MCF 10A (cell line): ENCODE data around the gene LRRC56. TPM values are rescaled to one million over a fixed set of nuclear protein-coding genes. Genes with fewer than 3 reads are reported as not detected.

Experiments used
- Bru-seq: library from RNA; stranded (reverse); fragments of 400-500 nt; gene quantifications from one replicate; lab custom pipeline; 2021; lab: Mats Ljungman, UMichigan
- BruChase-seq, 2 experiments: library from RNA; stranded (reverse); fragments of 400-500 nt; gene quantifications; one replicate each; lab custom pipeline; 2021; lab: Mats Ljungman, UMichigan
- BruUV-seq: library from RNA; stranded (reverse); fragments of 400-500 nt; replicated peaks from 2 replicates; lab custom pipeline; 2021; lab: Mats Ljungman, UMichigan
- CTCF ChIA-PET: fragments of 300-600 bp; sonication (Branson Sonifier 250); formaldehyde crosslinking; extraction: SDS; loops from one replicate; lab custom pipeline; 2021; ENCODE audit warnings: antibody characterized with exemption, inconsistent platforms; lab: Yijun Ruan, JAX
- POLR2A ChIA-PET: fragments of 300-600, 350-650 bp; sonication (Branson Sonifier 250); formaldehyde crosslinking; extraction: SDS; loops from one replicate; lab custom pipeline; 2020; ENCODE audit warnings: antibody characterized with exemption, inconsistent platforms; lab: Yijun Ruan, JAX
- DNase-seq: peaks from one replicate; pipeline ENCODE4 v3.0.0-alpha.2; 2018; ENCODE audit not compliant: unreplicated experiment
- H3K27ac Mint-ChIP-seq: one replicate; pipeline ENCODE4 v1.8.0; 2022; ENCODE audit warnings: mild to moderate bottlenecking, low read depth, mixed read lengths; ENCODE audit not compliant: unreplicated experiment
- H3K27me3 Mint-ChIP-seq: one replicate; pipeline ENCODE4 v1.8.0; 2022; ENCODE audit warnings: mixed read lengths; ENCODE audit not compliant: insufficient read depth, unreplicated experiment
- H3K36me3 Mint-ChIP-seq: one replicate; pipeline ENCODE4 v1.8.0; 2022; ENCODE audit warnings: mild to moderate bottlenecking, moderate library complexity, mixed read lengths; ENCODE audit not compliant: insufficient read depth, unreplicated experiment
- H3K4me1 Mint-ChIP-seq: one replicate; pipeline ENCODE4 v1.8.0; 2022; ENCODE audit warnings: mixed read lengths; ENCODE audit not compliant: insufficient read depth, unreplicated experiment
- H3K4me3 Mint-ChIP-seq: one replicate; pipeline ENCODE4 v1.8.0; 2022; ENCODE audit warnings: mild to moderate bottlenecking, moderate library complexity, mixed read lengths; ENCODE audit not compliant: unreplicated experiment
- H3K9me3 Mint-ChIP-seq: one replicate; pipeline ENCODE4 v1.8.0; 2022; ENCODE audit warnings: mixed read lengths; ENCODE audit not compliant: unreplicated experiment
- intact Hi-C: fragments of 100-400 bp; cut with micrococcal nuclease; formaldehyde crosslinking; loops from 2 replicates; pipeline ENCODE4 v1.14.1; 2022
- long read RNA-seq: library from polyadenylated mRNA; stranded (forward); transcript quantifications from one replicate; pipeline ENCODE4 v2.0.0, GENCODE V29; 2022
- total RNA-seq: library from RNA; stranded (reverse); gene quantifications from 2 replicates; pipeline ENCODE4 v1.2.3, GENCODE V29; 2022
- TF ChIP-seq, protein P1 (sequence below): fragments of 200-600 bp; IDR thresholded peaks from one replicate; pipeline ENCODE4 v1.8.0; 2022; ENCODE audit warnings: antibody characterized with exemption, mild to moderate bottlenecking; ENCODE audit not compliant: unreplicated experiment

The LRRC56 gene, protein sequence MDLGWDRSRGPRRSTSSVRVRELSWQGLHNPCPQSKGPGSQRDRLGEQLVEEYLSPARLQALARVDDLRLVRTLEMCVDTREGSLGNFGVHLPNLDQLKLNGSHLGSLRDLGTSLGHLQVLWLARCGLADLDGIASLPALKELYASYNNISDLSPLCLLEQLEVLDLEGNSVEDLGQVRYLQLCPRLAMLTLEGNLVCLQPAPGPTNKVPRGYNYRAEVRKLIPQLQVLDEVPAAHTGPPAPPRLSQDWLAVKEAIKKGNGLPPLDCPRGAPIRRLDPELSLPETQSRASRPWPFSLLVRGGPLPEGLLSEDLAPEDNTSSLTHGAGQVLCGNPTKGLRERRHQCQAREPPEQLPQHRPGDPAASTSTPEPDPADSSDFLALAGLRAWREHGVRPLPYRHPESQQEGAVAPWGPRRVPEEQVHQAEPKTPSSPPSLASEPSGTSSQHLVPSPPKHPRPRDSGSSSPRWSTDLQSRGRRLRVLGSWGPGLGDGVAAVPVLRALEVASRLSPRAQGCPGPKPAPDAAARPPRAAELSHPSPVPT
- total RNA-seq (0.54 and 0.75 TPM in 2 replicates), Bru-seq, nascent RNA (percentile 22 among the genes with signal in this experiment), BruChase-seq, experiment 1, labeled RNA remaining after a 6-hour chase (percentile 35 among the genes with signal in this experiment), BruChase-seq, experiment 2, labeled RNA remaining after a 2-hour chase (percentile 23 among the genes with signal in this experiment)
- long read RNA-seq = 0 reads

DNA sequence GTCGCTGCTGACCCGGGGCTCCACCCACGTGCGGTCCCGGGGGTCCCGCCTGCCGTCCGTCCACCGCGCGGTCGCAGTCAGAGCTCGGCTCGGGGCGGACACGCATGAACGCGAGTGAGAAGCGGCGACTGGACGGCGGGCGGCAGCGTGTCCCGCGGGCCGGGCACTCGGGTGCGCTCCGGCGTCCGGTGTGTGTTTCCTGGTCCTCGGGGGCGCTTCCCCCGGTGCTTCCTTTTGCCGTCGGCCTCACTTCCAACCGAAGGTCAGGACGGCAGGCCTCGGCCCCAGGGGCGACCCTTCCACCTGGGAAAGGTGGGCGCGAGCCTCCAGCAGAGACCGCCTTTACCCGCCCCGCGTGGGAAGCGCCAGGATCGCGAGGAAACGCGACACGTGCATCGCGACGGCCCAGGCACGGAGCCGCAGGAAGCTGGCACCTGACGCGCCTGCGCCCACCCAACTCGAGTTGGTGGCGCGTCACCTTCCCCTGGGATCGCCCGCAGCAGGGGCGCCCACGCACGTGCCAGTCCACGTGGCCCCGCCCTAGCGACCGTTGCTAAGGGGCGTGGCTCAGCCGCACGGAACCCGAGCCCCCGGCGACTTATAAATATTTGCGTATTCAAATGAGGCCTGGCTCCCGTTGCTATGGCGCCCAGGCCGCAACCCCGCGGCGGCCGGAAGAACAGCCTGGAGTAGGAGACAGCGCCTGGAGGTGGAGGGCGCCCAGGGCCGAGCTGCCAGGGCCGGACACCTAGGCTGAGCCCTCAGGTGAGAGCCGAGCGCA, at the start of gene LRRC56:
Gene LRRC56 (plus strand): TSS at position 687 of the 781 bp plus-strand sequence. CDS start 3,158 bp downstream, outside the sequence.
- H3K27me3 Mint-ChIP-seq = no peaks in the 10 kb centered on the region

DNA sequence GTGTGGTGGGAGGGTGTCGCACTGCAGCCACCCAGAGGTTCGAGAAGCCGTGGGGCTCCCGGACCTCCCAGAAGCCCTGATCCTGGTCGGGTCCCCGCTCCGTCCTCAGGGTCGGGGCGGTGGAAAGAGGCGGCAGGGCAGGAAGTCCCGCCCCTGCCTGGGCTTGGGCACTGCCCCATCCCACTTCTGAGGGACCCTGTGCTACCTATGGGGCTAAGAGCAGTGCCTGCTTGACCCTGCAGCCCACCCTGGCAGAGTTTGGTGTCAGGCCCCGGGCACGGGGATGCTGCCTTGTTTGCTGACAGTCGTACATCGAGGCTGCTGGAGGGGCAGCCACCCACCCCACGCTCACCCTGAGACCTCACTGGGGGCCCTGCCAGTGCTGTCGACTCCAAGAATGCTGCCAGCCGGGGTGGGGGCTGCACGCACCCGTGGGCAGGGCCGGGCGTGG, 49.7 kb upstream of the LRRC56 start:
- intact Hi-C loops = no loop called here
- peaks cover 10% of the 10 kb centered on the region for H3K36me3 Mint-ChIP-seq
- DNase-seq = no peak
- no peak overlapping the region for H3K27ac Mint-ChIP-seq
- H3K9me3 Mint-ChIP-seq = no peaks in the 10 kb centered on the region
- CTCF ChIA-PET = no interaction called here
- BruUV-seq = no TSS peak
- no peaks in the 10 kb centered on the region for H3K4me1 Mint-ChIP-seq
- H3K4me3 Mint-ChIP-seq = no peak overlapping the region
- no peaks in the 10 kb centered on the region for H3K27me3 Mint-ChIP-seq
- POLR2A ChIA-PET = no interaction called here
- TF ChIP-seq, protein P1, sequence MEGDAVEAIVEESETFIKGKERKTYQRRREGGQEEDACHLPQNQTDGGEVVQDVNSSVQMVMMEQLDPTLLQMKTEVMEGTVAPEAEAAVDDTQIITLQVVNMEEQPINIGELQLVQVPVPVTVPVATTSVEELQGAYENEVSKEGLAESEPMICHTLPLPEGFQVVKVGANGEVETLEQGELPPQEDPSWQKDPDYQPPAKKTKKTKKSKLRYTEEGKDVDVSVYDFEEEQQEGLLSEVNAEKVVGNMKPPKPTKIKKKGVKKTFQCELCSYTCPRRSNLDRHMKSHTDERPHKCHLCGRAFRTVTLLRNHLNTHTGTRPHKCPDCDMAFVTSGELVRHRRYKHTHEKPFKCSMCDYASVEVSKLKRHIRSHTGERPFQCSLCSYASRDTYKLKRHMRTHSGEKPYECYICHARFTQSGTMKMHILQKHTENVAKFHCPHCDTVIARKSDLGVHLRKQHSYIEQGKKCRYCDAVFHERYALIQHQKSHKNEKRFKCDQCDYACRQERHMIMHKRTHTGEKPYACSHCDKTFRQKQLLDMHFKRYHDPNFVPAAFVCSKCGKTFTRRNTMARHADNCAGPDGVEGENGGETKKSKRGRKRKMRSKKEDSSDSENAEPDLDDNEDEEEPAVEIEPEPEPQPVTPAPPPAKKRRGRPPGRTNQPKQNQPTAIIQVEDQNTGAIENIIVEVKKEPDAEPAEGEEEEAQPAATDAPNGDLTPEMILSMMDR = no peak

More for the DNA sequence above, at the start of gene LRRC56:
- DNase-seq = peak; percentile 74
- no peaks in the 10 kb centered on the region for H3K9me3 Mint-ChIP-seq
- H3K4me1 Mint-ChIP-seq = no peaks in the 10 kb centered on the region
- H3K4me3 Mint-ChIP-seq = peak within 1 kb of the TSS; percentile 76
- TF ChIP-seq, protein P1 = no peak
- H3K27ac Mint-ChIP-seq = peak within 1 kb of the TSS; percentile 39
- ChIA-PET POLR2A (interaction anchor here (0.6 to 1.6 kb wide), 6 partner anchors 18 to 307 kb away, joined by 3 read pairs; no protein-coding TSS in a partner anchor), CTCF (interaction anchor here (1.2 kb wide), 1 partner anchor 10 kb away, joined by 3 read pairs; no protein-coding TSS in a partner anchor)
- intact Hi-C loops = no loop called here
- H3K36me3 Mint-ChIP-seq = peaks cover 26% of the 10 kb centered on the region
- BruUV-seq = no TSS peak

DNA sequence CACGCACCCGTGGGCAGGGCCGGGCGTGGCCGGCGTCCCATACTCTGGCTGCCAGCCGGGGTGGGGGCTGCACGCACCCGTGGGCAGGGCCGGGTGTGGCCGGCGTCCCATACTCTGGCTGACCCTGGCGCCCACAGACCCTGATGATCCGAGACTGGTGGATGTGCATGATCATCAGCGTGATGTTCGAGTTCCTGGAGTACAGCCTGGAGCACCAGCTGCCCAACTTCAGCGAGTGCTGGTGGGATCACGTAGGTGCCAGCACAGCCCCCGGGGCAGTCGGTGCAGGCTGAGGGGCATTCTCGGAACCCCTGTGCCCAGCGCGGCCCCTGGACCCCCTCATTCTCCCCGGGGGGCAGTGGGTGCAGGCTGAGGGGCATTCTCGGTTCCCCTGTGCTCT, 49.3 kb upstream of the LRRC56 start:
- TF ChIP-seq, protein P1 = no peak

More for the DNA sequence above, 49.3 kb upstream of the LRRC56 start:
- intact Hi-C loops = no loop called here
- no peak for DNase-seq
- Mint-ChIP-seq H3K4me3 (no peak overlapping the region), H3K36me3 (peaks cover 14% of the 10 kb centered on the region), H3K27me3 (no peaks in the 10 kb centered on the region), H3K9me3 (no peaks in the 10 kb centered on the region), H3K4me1 (no peaks in the 10 kb centered on the region), H3K27ac (no peak overlapping the region)
- ChIA-PET CTCF (no interaction called here), POLR2A (no interaction called here)
- BruUV-seq = no TSS peak
